Panc1 (cell line): ENCODE results near the gene OMP.

Experiments
- CTCF ChIP-seq: fragments of 450-650 bp; IDR thresholded peaks from 2 replicates; pipeline ENCODE4 v1.5.1; 2017; ENCODE audit warnings: mild to moderate bottlenecking
- POLR2AphosphoS5 ChIP-seq: IDR thresholded peaks from 2 replicates; pipeline ENCODE4 v1.6.1; 2012; ENCODE audit warnings: mild to moderate bottlenecking, low read depth, low read length, moderate library complexity
- SIN3A ChIP-seq: IDR thresholded peaks from 2 replicates; pipeline ENCODE4 v1.6.1; 2012; ENCODE audit warnings: low read depth, mild to moderate bottlenecking, low read length, moderate library complexity, borderline replicate concordance; ENCODE audit not compliant: insufficient read depth

GRCh38 chr11:77124488-77124887 lies 21.8 kb downstream of the OMP start:
- no peak for TF ChIP-seq CTCF
- TF ChIP-seq POLR2AphosphoS5 = no peak
- TF ChIP-seq SIN3A = no peak
